ENCODE data around the gene PDK3.
A peak's percentile ranks its signal among the peaks of the same experiment; 100 is the strongest.

PDK3 gene

GRCh38 chrX:24464836-24465531 is at the start of gene PDK3:
PDK3 (plus strand) TSS chrX:24465286; CDS start chrX:24465456, 170 bp downstream.
- DNase-seq (ENCODE audit: low read depth) = peak; percentile 42

GRCh38 chrX:24415921-24416320 is 49.2 kb upstream of the PDK3 start:
- no peak for DNase-seq (ENCODE audit: low read depth)

DNA sequence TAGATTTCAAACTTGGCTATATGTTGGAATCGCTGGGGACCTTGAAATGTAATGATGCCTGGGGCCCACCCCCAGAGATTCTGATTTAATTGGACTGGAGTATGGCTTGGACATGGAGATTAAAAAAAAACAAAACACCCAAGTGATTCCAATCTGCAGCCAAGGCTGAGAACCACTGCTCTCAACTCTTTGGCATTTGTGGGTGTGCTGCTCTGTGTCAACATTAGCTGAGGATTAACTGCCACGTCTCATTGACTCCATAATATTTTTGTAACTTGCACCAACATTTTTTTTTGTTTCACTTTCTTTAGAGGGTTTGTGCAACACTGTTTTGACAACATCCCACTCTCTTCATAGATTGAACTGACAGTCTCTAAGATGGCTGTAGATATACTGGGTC is 41.1 kb upstream of the PDK3 start:
- DNase-seq (ENCODE audit: low read depth) = no peak

- DNase-seq (ENCODE audit: low read depth) = no peak
Measured at GRCh38 chrX:24424948-24425347, 40.1 kb upstream of the PDK3 start.

DNA sequence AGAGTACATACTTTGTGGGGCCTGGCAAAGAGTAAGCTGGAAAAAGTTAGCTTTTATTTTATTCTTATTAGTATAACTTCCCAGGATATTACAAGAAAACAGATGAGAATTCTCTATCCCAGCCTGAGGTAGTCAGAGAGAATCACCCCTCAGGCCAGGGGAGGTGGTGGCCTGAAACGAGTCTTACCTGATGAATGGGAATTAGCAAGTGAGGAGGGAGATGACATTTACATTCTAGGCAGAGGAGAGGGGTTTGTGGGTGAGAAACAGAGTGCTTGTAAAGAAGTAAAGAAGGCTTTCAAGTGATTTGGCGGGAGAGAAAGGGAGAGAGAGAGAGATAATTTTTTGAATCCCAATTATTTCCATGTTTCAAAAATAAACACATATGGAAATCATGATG is 39.3 kb upstream of the PDK3 start:
- no peak for DNase-seq (ENCODE audit: low read depth)

- no peak for DNase-seq (ENCODE audit: low read depth)
Measured at GRCh38 chrX:24426340-24426913, 38.7 kb upstream of the PDK3 start.

DNA sequence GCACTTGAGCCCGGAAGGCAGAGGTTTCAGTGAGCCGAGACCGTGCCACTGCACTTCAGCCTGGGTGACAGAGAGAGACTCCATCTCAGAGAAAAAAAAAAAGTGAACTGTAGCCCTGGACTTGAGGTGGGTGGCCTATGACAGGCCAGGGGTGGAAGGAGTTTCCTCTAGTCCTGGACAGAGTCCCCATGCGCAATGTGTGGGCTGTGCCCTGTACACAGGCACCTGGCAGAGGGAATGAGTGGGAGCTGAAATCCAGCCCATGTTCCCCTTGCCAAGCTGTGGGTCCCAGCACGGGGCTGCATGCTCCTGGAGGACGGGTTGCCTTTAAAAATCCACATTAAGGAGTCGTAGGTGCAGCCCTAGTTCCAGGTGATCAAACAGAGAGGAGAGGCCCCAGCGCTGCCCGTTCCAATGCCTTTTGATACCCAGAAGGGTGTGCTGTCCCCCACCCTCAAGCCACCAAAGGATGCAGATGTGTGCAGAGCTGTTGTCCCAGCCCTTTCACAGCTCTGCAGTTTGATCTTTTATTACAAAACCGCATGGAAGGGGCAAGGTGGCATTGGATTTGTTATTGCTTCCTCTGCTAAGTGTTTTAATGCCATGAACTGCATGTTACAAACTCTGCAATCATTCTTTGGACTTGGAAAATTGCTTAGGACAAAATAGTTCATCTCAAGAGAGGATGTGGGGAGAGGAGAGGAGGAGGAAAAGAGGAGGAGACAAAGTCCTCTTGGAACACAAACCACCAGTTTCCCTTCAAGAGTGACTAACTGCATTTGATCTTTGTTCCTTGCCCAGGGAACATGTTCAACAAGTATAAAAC is 38.0 kb upstream of the PDK3 start:
- no peak for DNase-seq (ENCODE audit: low read depth)

GRCh38 chrX:24427747-24428019 is 37.4 kb upstream of the PDK3 start:
- no peak for DNase-seq (ENCODE audit: low read depth)

- DNase-seq (ENCODE audit: low read depth) = no peak
Measured at GRCh38 chrX:24428516-24428915, 36.6 kb upstream of the PDK3 start.

GRCh38 chrX:24435060-24435459 is 30.0 kb upstream of the PDK3 start:
- DNase-seq (ENCODE audit: low read depth) = no peak

- no peak for DNase-seq (ENCODE audit: low read depth)
Measured at GRCh38 chrX:24443918-24444317, 21.2 kb upstream of the PDK3 start.

DNA sequence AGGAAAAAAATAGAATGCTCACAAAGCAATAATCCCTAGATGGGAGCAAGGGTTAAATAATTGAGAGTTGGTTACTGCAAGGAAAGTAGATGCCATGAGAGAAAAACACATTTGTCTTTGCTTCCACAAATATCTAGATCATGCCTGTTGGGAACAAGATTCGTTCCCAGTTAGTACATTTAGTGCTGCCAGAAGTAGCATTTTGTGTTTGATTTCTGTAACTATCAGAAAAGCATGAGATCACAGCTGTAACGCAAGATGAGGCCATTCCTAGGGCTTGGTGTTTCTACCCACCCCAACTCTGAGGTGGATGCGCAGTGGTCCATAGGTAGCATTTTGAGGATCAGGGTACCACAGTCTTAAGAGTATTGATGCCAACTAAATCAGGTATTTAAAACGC is 20.4 kb upstream of the PDK3 start:
- DNase-seq (ENCODE audit: low read depth) = no peak

DNA sequence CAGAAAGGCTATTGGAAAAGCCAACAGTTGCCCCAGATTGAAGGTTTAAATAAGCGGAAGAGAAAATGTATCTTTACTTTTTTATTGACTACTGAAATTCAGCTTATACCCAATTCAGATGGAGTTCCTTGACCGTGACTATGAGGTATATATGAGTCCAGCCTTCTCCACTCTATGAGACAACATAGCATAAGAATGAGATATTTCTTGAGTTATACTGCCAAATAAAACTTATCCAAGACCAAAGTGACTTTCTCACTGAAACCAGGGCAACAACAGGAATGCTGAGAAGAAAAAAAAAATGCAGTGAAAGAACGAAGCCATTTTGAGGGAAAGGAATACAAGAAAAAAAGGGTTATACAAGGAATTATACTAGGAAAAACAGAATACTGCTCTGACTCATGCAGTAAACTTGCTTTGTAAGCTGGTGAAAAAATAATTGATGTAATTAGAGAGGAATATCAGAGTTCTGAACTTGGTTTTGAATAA is 16.3 kb upstream of the PDK3 start:
- no peak for DNase-seq (ENCODE audit: low read depth)

- DNase-seq (ENCODE audit: low read depth) = no peak
Measured at GRCh38 chrX:24463077-24463476, 2.0 kb upstream of the PDK3 start.

DNA sequence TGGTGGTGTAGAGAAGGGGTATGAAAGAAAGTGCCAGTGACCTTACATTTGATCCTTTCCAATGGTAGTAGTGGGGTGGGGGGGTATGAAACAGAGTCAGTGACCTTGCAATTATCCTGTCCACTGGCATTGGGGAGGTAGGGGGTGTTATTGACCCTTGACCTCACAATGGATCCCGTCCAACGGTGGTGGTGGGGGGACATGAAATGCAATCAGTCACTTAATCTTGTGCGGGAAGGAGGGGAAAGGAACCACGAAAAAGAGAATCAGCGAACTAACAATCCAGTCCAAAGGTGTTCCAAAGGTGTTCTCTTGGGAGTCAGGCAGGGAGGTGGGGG is 619 bp upstream of the PDK3 start:
- DNase-seq (ENCODE audit: low read depth) = no peak

- DNase-seq (ENCODE audit: low read depth) = no peak
Measured at GRCh38 chrX:24465532-24465865, 413 bp downstream of the PDK3 start.

DNA sequence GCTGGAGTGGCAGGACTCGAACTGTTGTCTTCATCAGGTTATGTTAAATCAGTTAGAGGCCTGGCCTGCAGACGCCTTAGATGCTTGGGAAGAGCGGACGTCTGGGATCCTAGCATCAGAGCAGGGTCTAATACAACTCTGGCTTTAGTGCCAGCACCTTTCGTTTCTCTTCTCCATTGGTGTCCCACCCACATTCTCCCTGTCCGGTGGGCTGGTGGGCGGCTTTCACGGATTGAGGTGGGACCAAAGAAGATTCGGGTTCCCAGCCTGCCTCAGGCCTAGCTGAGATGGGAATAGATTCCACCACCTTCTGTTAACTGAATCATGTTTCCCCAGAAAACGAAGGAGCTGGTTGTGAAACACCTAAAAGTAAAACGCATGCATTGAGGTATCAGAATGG is 939 bp downstream of the PDK3 start:
- no peak for DNase-seq (ENCODE audit: low read depth)

GRCh38 chrX:24468245-24468644 is 3.2 kb downstream of the PDK3 start:
- DNase-seq (ENCODE audit: low read depth) = no peak

GRCh38 chrX:24471808-24472207 is 6.7 kb downstream of the PDK3 start:
- DNase-seq (ENCODE audit: low read depth) = no peak

DNA sequence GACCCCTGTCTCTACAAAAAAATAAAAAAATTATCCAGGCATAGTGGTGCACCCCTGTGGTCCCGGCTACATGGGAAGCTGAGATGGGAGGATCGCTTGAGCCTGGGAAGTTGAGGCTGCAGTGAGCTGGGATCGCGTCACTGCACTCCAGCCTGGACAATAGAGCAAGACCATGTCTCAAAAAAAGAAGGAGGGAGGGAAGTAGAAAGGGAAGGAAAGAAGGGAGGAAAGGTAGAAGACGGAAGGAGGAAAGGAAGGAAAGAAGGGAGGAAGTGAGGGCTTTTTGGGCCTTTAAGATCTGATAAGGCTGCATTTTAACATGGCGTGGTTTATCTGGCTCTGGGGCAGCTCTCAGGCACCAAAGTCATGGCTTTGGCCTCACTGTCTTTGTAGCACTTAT is 10.4 kb downstream of the PDK3 start:
- no peak for DNase-seq (ENCODE audit: low read depth)

- DNase-seq (ENCODE audit: low read depth) = no peak
Measured at GRCh38 chrX:24478509-24478908, 13.4 kb downstream of the PDK3 start.

DNA sequence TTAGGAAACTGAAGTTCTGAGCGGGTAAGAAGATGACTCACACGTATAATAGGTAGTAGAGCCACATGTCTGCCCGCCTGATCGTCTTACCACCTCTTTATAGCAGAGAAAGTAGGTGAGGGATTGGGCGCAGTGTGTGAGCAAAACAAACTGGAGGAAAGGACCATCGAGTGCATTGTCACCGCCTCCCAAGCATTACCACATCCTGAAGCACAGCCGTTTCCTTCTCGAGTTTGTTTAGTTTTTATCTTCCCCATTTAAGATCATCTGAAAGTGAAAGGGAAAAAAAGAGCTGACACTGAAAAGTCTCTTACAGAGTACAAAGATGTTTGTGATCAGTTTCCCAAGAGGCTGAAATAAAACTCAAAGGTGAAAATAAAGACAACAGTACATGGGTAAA is 14.8 kb downstream of the PDK3 start:
- DNase-seq (ENCODE audit: low read depth) = no peak

- DNase-seq (ENCODE audit: low read depth) = no peak
Measured at GRCh38 chrX:24480400-24480865, 15.3 kb downstream of the PDK3 start.

All from HS-27A (cell line).